Cardiac muscle cell (in vitro differentiated cells and primary cell): ENCODE results near the gene PHRF1. TPM values are rescaled to one million over a fixed set of nuclear protein-coding genes. Genes with fewer than 3 reads are reported as not detected.

Source experiments
- DNase-seq, 2 donors: peaks; one replicate each; pipeline versions ENCODE4 v3.0.0 to v3.0.0-alpha.2; 2010 to 2017; ENCODE audit warnings: low read depth in 1 of 2, low spot score in 1 of 2
- H3K27ac ChIP-seq: fragments of 200-600 bp; sonication (generic); 2 replicates; pipeline ENCODE4 v1.5.1; 2016
- H3K27me3 ChIP-seq: fragments of 200-600 bp; sonication (generic); 2 replicates; pipeline ENCODE4 v1.6.0; 2016; ENCODE audit warnings: control low read depth
- H3K36me3 ChIP-seq: fragments of 200-600 bp; sonication (generic); 2 replicates; pipeline ENCODE4 v1.5.1; 2016; ENCODE audit warnings: control low read depth
- H3K4me1 ChIP-seq: fragments of 200-600 bp; sonication (generic); 2 replicates; pipeline ENCODE4 v1.8.1; 2017; ENCODE audit warnings: low read depth, mild to moderate bottlenecking, mixed run types
- H3K4me3 ChIP-seq: fragments of 200-600 bp; sonication (generic); 2 replicates; pipeline ENCODE4 v1.5.1; 2016; ENCODE audit warnings: mild to moderate bottlenecking
- H3K9me3 ChIP-seq: fragments of 200-600 bp; sonication (generic); 2 replicates; pipeline ENCODE4 v1.5.1; 2017; ENCODE audit warnings: low read depth, mild to moderate bottlenecking, control low read depth
- CTCF ChIP-seq: IDR thresholded peaks from 2 replicates; pipeline ENCODE4 v1.5.1; 2012; ENCODE audit warnings: low read depth, mild to moderate bottlenecking, low read length
- polyA plus RNA-seq: library from polyadenylated mRNA; unstranded; fragments of >200 nt; fragmentation: Nextera tagmentation; extraction: Ambion mirVana; gene quantifications from 2 replicates; pipeline ENCODE4 v1.2.1, GENCODE V29; 2016
- total RNA-seq: library from RNA; depleted of rRNA; stranded (reverse); fragments of >200 nt; gene quantifications from 2 replicates; pipeline ENCODE4 v1.2.3, GENCODE V29; 2016

PHRF1 gene
- total and polyA plus RNA-seq, 2 experiments from 2014 or later = 17.8 to 48.0 TPM

GRCh38 chr11:620935-621814, 44.9 kb downstream of the PHRF1 start:
- Histone ChIP-seq H3K9me3 (no peaks in the 10 kb centered on the region), H3K27me3 (no peaks in the 10 kb centered on the region), H3K27ac (no peak overlapping the region), H3K36me3 (peaks cover 2% of the 10 kb centered on the region), H3K4me3 (no peak overlapping the region), H3K4me1 (peaks cover 2% of the 10 kb centered on the region)
- no peak for DNase-seq
- no peak for TF ChIP-seq CTCF

- Histone ChIP-seq H3K27me3 (peaks cover 2% of the 10 kb centered on the region), H3K27ac (no peak overlapping the region), H3K4me1 (no peaks in the 10 kb centered on the region), H3K9me3 (no peaks in the 10 kb centered on the region), H3K4me3 (no peak overlapping the region), H3K36me3 (peaks cover 2% of the 10 kb centered on the region)
- no peak for DNase-seq
- TF ChIP-seq CTCF = no peak
These were observed 45.6 kb downstream of the PHRF1 start for GRCh38 chr11:621838-622237.

- no peak for TF ChIP-seq CTCF
- Histone ChIP-seq H3K36me3 (no peaks in the 10 kb centered on the region), H3K27me3 (peaks cover 2% of the 10 kb centered on the region), H3K9me3 (no peaks in the 10 kb centered on the region), H3K27ac (no peak overlapping the region), H3K4me1 (peaks cover 1% of the 10 kb centered on the region), H3K4me3 (no peak overlapping the region)
- no peak for DNase-seq
These were observed 47.1 kb downstream of the PHRF1 start for GRCh38 chr11:623349-623869.

GRCh38 chr11:623999-624704, 47.9 kb downstream of the PHRF1 start:
- Histone ChIP-seq H3K4me1 (peaks cover 9% of the 10 kb centered on the region), H3K27ac (no peak overlapping the region), H3K4me3 (no peak overlapping the region), H3K27me3 (peaks cover 2% of the 10 kb centered on the region), H3K9me3 (no peaks in the 10 kb centered on the region), H3K36me3 (no peaks in the 10 kb centered on the region)
- no peak for TF ChIP-seq CTCF
- DNase-seq = no peak

- Histone ChIP-seq H3K27me3 (peaks cover 2% of the 10 kb centered on the region), H3K36me3 (no peaks in the 10 kb centered on the region), H3K4me1 (peaks cover 15% of the 10 kb centered on the region), H3K9me3 (no peaks in the 10 kb centered on the region), H3K27ac (no peak within 1 kb of the TSS), H3K4me3 (no peak within 1 kb of the TSS)
- TF ChIP-seq CTCF = no peak
- no peak for DNase-seq
These were observed 48.7 kb downstream of the PHRF1 start, which contains the start of gene CDHR5 for GRCh38 chr11:624705-625635. Gene CDHR5, minus strand, starts transcription at chr11:624955. Its CDS starts 53 bp downstream, at chr11:624902.
